Measurements from ENCODE around the gene CTLA4. TPM values are rescaled to one million over a fixed set of nuclear protein-coding genes. Genes with fewer than 3 reads are reported as not detected.
A peak's percentile ranks its signal among the peaks of the same experiment; 100 is the strongest.

The CTLA4 gene
- total RNA-seq, 3 donors from 2014 or later, result 0.64 to 1.8 (median 0.98) TPM

DNA sequence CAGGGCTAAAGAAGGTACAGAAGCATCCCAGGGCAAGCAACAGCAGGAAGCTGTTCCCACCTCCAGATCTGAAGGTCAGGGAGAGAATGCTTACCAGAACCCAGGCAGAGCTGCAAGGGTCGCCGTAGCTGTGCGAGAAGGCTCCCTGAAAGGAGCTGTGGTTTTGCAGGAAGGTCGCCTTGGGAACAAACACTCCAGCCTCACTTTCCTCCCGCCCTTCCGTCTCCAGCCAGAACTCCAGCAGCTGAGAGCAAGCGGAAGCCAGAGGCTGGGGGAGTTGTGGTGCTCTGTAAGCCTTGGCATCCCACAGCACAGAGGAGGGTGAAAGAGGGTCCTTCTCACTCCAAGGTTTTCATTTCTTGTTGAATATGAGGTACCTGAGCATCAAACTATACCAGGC, 50.7 kb downstream of the CTLA4 start:
- H3K9me3 ChIP-seq, result no peaks in the 10 kb centered on the region
- no peaks in the 10 kb centered on the region for H3K27me3 ChIP-seq
- TF ChIP-seq POLR2A (IDR thresholded peaks at IDR 0.05) (no peak), POLR2AphosphoS5 (IDR thresholded peaks at IDR 0.05) (no peak)
- TF ChIP-seq, protein P1, sequence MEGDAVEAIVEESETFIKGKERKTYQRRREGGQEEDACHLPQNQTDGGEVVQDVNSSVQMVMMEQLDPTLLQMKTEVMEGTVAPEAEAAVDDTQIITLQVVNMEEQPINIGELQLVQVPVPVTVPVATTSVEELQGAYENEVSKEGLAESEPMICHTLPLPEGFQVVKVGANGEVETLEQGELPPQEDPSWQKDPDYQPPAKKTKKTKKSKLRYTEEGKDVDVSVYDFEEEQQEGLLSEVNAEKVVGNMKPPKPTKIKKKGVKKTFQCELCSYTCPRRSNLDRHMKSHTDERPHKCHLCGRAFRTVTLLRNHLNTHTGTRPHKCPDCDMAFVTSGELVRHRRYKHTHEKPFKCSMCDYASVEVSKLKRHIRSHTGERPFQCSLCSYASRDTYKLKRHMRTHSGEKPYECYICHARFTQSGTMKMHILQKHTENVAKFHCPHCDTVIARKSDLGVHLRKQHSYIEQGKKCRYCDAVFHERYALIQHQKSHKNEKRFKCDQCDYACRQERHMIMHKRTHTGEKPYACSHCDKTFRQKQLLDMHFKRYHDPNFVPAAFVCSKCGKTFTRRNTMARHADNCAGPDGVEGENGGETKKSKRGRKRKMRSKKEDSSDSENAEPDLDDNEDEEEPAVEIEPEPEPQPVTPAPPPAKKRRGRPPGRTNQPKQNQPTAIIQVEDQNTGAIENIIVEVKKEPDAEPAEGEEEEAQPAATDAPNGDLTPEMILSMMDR (IDR thresholded peaks at IDR 0.05), result no peak
- peak overlapping the region in 1 of 2 donors; percentile 2 for H3K27ac ChIP-seq
- no peak for DNase-seq (ENCODE audit: low spot score in 2 of 2)
- intact Hi-C loops (cut with DNase I; ENCODE audit: low total_unique reads), result no loop called here
- H3K36me3 ChIP-seq, result no peaks in the 10 kb centered on the region
- H3K4me1 ChIP-seq, result no peaks in the 10 kb centered on the region
- no peak overlapping the region for H3K4me3 ChIP-seq

DNA sequence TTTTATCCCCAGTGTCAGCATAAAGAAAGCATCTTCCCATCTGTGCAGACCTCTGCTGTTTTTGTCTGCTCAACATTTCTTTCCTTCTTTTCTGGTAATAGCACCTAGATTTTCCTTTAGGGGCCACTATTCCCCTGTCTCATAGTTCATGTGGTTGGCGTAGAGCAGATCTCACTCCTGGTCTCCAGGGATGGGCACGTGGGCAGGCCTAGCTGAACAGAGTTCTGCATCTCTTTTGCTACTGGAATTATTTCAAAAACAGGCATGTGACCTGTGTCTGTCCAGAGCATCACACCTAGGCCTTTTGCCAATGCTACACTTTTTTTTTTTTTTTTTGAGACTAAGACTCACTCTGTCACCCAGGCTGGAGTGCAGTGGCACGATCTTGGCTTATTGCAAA, 51.3 kb downstream of the CTLA4 start:
- Histone ChIP-seq H3K4me1 (no peaks in the 10 kb centered on the region), H3K36me3 (no peaks in the 10 kb centered on the region), H3K4me3 (no peak overlapping the region), H3K27ac (no peak overlapping the region), H3K9me3 (no peaks in the 10 kb centered on the region), H3K27me3 (no peaks in the 10 kb centered on the region)
- no peak for DNase-seq (ENCODE audit: low spot score in 2 of 2)
- intact Hi-C loops (cut with DNase I; ENCODE audit: low total_unique reads), result no loop called here
- TF ChIP-seq, protein P1 (IDR thresholded peaks at IDR 0.05), result no peak
- TF ChIP-seq POLR2AphosphoS5 (IDR thresholded peaks at IDR 0.05) (no peak), POLR2A (IDR thresholded peaks at IDR 0.05) (no peak)

Other genes starting within 250 kb of the CTLA4 start
- 1 to 10 TPM; 2.2 to 4.2 (median 2.9) TPM for gene CD28, start 161.1 kb upstream of the CTLA4 start, total RNA-seq
- under 1 TPM; 0.33 to 0.64 (median 0.59) TPM for gene ICOS, start 69.0 kb downstream of the CTLA4 start, total RNA-seq